NCI-H748 (cell line): ENCODE measurements around the gene SESN2.
"Not testable (repeated sequence)": the region's sequence is repeated elsewhere in the genome, so short reads cannot be mapped to it uniquely, and the experiment has no call there.

ENCODE experiments used
- DNase-seq: peaks from one replicate; lab custom pipeline; 2025; ENCODE audit not compliant: unreplicated experiment; lab: John Stamatoyannopoulos, UW

SESN2 gene

DNA sequence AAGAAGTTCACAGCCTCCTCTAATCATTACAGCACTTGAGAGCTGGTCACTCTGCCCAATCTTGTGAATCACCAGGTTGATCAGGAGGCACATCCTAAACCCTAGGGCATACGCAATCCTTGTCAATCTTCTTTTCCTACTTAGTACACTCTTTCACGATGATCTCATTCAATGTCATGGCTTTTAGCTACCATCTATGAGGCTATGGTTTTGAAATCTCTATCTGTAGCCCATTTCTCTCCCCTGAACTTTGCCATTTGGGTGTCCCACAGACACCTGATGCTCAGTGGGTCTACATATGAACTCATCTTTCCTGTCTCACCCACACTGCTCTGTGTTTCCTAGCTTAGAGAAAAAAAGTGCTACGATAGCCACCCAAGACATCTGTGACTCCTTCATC is 67.7 kb downstream of the SESN2 start:
- no peak for DNase-seq

DNA sequence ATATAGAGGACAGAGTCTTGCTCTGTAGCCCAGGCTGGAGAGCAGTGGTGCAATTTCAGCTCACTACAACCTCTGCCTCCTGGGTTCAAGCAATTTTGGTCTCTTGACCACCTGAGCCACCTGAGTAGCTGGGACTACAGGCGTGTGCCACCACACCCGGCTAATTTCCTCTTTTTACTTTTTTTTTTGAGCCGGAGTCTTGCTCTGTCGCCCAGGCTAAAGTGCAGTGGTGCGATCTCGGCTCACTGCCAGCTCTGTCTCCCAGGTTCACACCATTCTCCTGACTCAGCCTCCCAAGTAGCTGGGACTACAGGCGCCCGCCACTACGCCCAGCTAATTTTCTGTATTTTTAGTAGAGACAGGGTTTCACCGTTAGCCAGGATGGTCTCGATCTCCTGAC is 68.1 kb downstream of the SESN2 start:
- not testable (repeated sequence) for DNase-seq

DNA sequence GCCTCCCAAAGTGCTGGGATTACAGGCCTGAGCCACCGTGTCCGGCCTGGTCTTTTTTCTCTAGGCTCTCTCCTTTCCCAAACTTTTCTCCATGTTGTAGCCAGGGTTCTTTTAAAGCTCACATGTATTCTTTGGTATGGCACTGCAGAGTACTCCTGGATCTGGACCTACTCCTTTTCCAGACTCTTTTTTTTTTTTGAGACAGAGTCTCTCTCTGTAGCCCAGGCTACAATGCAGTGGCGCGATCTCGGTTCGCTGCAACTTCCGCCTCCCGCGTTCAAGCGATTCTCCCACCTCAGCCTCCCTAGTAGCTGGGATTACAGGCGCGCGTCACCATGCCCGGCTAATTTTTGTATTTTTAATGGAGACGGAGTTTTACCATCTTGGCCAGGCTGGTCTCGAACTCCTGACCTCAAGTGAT is 68.9 kb downstream of the SESN2 start:
- DNase-seq, result no peak

DNA sequence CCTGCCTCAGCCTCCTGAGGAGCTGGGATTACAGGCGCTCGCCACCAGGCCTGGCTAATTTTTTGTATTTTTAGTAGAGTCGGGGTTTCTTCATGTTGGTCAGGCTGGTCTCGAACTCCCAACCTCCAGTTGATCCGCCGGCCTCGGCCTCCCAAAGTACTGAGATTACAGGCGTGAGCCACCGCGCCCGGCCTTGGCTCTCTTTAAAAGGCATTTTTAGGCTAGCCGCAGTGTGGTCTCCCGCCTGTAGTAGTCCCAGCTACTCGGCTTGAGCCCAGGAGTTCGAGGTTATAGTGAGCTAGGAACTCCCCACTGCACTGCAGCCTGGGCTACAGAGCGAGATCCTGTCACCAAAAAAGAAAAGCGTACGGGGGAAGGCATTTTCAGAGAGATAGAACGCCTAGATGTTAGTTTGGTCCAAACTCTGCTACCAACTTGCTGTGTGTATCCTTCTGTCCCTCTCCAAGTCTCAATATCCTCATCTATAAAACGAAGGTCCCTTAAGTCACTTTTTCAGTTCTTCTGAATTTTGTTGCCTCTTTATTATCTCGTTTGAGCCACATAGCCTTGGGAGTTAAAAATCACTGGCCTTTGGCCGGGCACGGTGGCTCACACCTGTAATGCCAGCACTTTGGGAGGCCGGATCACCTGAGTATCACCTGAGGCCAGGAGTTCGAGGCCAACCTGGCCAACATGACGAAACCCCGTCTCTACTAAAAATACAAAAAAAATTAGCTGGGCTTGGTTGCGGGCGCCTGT is 70.3 kb downstream of the SESN2 start:
- peak; percentile 7 for DNase-seq
